ENCODE measurements around the gene GDPD4.

GDPD4 gene

GRCh38 chr11:77195071-77195755 lies 106.3 kb downstream of the GDPD4 start:
- H3K4me3 ChIP-seq (ENCODE audit: low read depth, low read length) = no peak overlapping the region
- DNase-seq (ENCODE audit: low read depth) = no peak
- TF ChIP-seq CTCF (IDR thresholded peaks at IDR 0.05; ENCODE audit: low read depth, low read length, missing control alignments) = no peak
- in situ Hi-C loops (cut with HindIII; ENCODE audit: low sequenced_read_pairs) = no loop called here

GRCh38 chr11:77193911-77194830 lies 107.3 kb downstream of the GDPD4 start:
- no peak overlapping the region for H3K4me3 ChIP-seq (ENCODE audit: low read depth, low read length)
- in situ Hi-C loops (cut with HindIII; ENCODE audit: low sequenced_read_pairs) = no loop called here
- TF ChIP-seq CTCF (IDR thresholded peaks at IDR 0.05; ENCODE audit: low read depth, low read length, missing control alignments) = no peak
- no peak for DNase-seq (ENCODE audit: low read depth)

- in situ Hi-C loops (cut with HindIII; ENCODE audit: low sequenced_read_pairs) = no loop called here
- TF ChIP-seq CTCF (IDR thresholded peaks at IDR 0.05; ENCODE audit: low read depth, low read length, missing control alignments) = no peak
Observed at GRCh38 chr11:77193167-77193566, 108.3 kb downstream of the GDPD4 start.

GRCh38 chr11:77191823-77192495 lies 109.5 kb downstream of the GDPD4 start:
- in situ Hi-C loops (cut with HindIII; ENCODE audit: low sequenced_read_pairs) = no loop called here
- DNase-seq (ENCODE audit: low read depth) = no peak
- no peak overlapping the region for H3K4me3 ChIP-seq (ENCODE audit: low read depth, low read length)
- peak; percentile 59 for TF ChIP-seq CTCF (IDR thresholded peaks at IDR 0.05; ENCODE audit: low read depth, low read length, missing control alignments)

More at GRCh38 chr11:77193167-77193566, 108.3 kb downstream of the GDPD4 start:
- no peak overlapping the region for H3K4me3 ChIP-seq (ENCODE audit: low read depth, low read length)
- no peak for DNase-seq (ENCODE audit: low read depth)

GRCh38 chr11:77191429-77191822 lies 110.1 kb downstream of the GDPD4 start:
- no peak for DNase-seq (ENCODE audit: low read depth)
- H3K4me3 ChIP-seq (ENCODE audit: low read depth, low read length) = no peak overlapping the region
- no peak for TF ChIP-seq CTCF (IDR thresholded peaks at IDR 0.05; ENCODE audit: low read depth, low read length, missing control alignments)
- in situ Hi-C loops (cut with HindIII; ENCODE audit: low sequenced_read_pairs) = no loop called here

- no peak for TF ChIP-seq CTCF (IDR thresholded peaks at IDR 0.05; ENCODE audit: low read depth, low read length, missing control alignments)
- no peak for DNase-seq (ENCODE audit: low read depth)
- in situ Hi-C loops (cut with HindIII; ENCODE audit: low sequenced_read_pairs) = no loop called here
- H3K4me3 ChIP-seq (ENCODE audit: low read depth, low read length) = no peak overlapping the region
Observed at GRCh38 chr11:77190331-77191075, 111.0 kb downstream of the GDPD4 start.
